GM19239 (cell line): ENCODE results near the gene TRPC6.

Experiments used
- DNase-seq: peaks from one replicate; pipeline ENCODE4 v3.0.0; 2011; ENCODE audit warnings: low spot score; ENCODE audit not compliant: insufficient read length
- FAIRE-seq: peaks from 2 replicates; lab custom pipeline; 2011; peaks lifted over from hg19 to GRCh38; lab: Jason Lieb, UNC

The TRPC6 gene

GRCh38 chr11:101429703-101430540, 153.9 kb downstream of the TRPC6 start:
- FAIRE-seq (no peak), DNase-seq (no peak)

GRCh38 chr11:101428918-101429317, 154.9 kb downstream of the TRPC6 start:
- DNase-seq = no peak
- no peak for FAIRE-seq

GRCh38 chr11:101407324-101407723, 176.5 kb downstream of the TRPC6 start:
- DNase-seq (no peak), FAIRE-seq (no peak)
